Stimulated activated CD4-positive, alpha-beta T cell treated with anti-CD3 and anti-CD28 coated beads, Interleukin-15, amount 100 ng/mL, for 1 hour (primary cell): ENCODE measurements around the gene GYPC.
"Not testable (repeated sequence)": the region's sequence is repeated elsewhere in the genome, so short reads cannot be mapped to it uniquely, and the experiment has no call there.

Experiments used
- DNase-seq, 2 donors: peaks; one replicate each; pipeline ENCODE4 v3.0.0-alpha.2; 2020; ENCODE audit warnings: low read depth in 1 of 2, low spot score in 1 of 2

Gene GYPC

GRCh38 chr2:126668254-126668653 is 12.3 kb downstream of the GYPC start:
- no peak for DNase-seq

DNA sequence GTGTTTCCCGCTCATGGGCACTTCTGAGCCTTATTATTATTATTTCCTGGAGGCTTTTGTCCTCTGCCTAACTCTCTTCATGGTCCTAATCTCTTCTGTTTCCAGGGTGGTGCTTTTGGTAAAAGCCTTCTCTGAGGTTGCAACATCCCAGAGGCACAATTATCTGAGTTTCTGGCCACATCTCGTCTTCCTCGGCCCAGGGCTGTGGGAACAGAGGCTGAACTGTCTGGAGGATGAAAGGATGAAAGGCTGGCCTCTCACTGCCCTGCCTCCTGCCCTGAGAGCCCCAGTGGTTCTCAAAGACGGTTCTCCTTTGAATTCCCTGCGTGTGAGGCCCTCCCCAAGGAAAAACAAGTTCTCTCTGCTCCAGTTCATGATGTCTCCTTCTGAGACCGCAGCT is 13.8 kb downstream of the GYPC start:
- no peak for DNase-seq

- DNase-seq: no peak
These were observed 15.5 kb downstream of the GYPC start for GRCh38 chr2:126671488-126671887.

GRCh38 chr2:126672980-126673605 is 17.1 kb downstream of the GYPC start:
- DNase-seq: no peak

GRCh38 chr2:126674075-126674744 is 18.3 kb downstream of the GYPC start:
- DNase-seq: no peak

DNA sequence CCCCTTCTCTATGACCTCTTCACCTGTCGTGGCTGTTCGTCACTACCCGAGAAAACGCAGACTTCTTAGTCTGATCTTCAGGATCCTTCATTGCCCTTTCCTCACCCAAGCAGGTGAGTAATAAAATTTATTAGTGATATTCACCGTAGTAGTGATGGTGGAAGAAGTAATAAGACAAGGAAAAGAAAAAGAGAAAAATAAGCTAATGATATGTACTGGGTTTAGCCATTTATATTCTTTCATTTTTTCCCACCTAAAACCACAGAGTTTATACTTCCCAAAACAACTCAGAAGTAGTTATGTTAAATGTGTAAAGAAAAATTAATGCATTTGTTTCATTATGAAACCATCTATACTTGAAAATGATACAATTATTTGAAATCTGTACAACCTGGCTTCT is 19.7 kb downstream of the GYPC start:
- DNase-seq: no peak

DNA sequence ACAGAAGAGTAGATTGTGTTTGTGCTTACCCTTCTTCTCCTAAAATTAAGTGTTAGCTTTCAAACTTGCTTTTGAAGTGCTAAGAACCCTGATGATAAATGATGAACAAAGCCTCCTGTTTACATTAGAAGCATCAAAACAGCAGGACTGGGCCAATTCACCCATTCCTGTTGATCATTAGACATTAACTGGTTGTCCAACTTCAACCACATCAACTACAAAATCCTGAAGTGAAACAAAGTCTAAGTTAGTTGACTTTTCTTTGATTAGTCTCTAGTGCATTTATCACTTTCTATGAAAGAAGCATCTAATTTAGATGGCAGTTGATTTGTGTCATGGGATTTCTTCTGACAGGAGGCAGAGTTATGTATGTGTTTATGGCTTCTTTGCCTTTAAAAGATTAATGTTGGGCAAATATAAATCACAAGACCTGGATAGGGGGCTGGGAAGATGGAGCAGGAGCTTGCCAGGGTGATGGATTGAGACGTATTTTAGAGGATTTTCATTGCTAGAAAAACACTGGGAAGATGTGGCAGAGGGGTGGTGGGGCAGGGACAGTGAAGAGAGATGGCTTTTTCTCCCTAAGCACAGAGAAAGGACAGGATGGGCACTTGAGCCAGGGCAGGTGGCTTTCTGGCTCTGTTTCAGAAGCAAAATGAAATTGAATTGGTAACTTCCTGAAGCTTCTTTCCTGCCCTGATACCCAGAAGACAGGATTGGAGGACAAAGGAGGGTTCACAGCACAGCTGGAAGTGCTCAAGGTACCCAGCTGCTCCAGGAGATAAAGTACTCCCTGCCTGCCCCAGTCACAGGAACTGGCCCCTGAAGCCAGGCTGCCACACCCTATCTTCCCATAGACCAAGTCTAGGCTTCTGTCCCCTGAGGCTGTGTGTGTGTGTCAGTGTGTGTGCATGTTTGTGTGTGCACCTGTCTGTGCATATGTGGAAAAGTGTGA is 20.5 kb downstream of the GYPC start:
- no peak for DNase-seq

DNA sequence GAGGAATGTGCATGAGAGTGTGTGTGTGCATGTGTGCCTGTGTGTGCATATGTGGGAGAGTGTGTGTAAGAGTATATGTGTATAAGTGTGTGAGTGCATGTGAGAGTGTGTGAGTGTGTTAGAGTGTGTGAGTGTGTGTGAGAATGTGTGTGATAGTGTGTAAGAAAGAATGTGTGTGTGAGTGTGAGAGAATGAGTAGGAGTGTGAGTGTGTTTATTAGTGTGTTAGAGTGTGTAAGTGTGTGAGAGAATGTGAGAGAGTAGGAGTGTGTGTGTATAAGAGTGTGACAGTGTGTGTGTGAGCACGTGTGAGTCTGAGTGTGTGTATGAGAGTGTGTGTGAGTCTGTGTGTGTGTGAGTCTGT is 21.2 kb downstream of the GYPC start:
- DNase-seq: no peak

- no peak for DNase-seq
These were observed 22.5 kb downstream of the GYPC start for GRCh38 chr2:126678269-126679065.

- no peak for DNase-seq
These were observed 23.2 kb downstream of the GYPC start for GRCh38 chr2:126679094-126679713.

DNA sequence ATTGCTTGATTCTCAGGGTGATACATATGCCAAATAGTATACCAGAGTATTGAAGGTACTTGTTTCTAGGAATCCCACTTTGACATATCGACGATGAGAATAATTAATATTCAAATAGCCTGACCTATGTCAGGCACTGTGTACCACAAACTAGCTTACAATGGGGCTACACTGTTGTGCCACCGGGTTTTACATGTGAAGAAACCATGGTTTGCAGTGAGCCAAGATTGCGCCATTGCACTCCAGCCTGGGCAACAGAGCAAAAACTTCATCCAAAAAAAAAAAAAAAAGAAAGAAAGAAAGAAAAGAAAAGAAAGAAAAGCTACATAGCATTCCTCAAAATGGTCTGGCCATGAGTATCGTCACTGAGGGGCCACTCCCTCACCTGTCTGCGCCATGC is 25.5 kb downstream of the GYPC start:
- DNase-seq: no peak

- no peak for DNase-seq
These were observed 29.7 kb downstream of the GYPC start for GRCh38 chr2:126685629-126686028.

GRCh38 chr2:126686286-126686685 is 30.3 kb downstream of the GYPC start:
- DNase-seq: no peak

- no peak for DNase-seq
These were observed 31.0 kb downstream of the GYPC start for GRCh38 chr2:126686841-126687485.

DNA sequence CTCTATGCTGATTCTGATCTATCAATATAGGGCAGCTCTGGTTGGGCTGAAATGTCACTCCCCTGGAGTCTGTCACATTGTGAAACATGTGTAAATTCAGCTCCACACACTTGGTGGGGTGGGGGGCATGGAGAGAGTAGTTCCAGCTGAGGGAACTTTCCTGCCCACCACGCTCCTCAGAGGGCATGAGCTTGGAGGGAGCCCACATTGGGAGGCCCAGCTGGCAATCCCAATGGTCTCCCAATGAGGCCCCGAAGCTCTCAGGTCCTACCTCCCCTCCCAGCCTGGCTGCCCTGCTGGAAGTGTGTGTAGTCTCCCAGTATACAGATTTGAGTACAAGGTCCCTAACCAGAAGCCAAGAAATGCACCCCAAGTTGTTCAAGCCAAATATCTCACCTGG is 31.5 kb downstream of the GYPC start:
- no peak for DNase-seq

GRCh38 chr2:126688594-126688993 is 32.6 kb downstream of the GYPC start:
- not testable (repeated sequence) for DNase-seq

DNA sequence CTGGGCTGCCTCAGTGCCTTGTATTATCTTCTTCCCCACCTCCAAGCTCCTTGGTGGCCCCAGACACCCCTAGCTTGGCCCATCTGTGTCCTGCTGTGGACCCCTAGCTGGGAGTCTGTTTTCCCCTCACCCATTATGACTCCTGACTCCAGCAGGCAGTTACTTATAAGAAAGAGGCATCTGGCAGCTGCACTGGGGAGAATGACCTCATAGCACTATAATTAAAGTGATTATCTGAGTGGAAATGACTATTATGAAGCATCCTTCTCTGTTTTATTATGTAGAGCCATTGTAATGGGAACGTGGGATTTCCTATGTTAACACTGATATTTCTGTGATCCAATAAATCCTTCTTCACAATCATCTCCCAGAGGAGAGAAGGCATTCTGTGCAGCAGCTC is 36.3 kb downstream of the GYPC start:
- not testable (repeated sequence) for DNase-seq

DNA sequence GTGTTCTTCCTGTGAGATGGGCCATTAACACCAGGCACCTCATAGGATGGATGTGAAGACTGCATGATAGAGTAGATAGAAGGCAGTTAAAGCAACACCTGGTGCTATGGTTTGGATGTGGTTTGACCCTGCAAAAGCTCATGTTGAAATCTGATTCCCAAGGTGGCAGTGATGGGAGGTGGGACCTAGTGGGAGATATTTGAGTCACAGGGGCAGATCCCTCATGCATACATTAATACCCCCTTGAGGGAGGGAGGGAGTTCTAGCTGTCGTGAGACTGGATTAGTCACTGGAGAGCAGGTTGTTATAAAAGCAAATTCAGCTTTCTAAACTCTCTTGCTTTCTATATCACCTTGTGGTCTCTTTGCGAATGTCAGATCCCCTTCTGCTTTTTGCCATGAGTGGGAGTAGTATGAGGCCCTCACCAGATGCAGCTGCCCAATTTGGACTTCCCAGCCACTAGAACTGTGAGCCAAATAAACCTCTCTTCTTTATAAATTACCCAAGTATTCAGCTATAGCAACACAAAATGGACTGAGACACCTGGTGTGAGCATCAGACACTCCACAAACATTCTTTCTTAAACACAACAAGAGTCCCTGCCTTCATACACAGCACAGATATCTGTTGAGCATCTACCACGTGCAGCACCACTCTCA is 37.1 kb downstream of the GYPC start:
- DNase-seq: not testable (repeated sequence)

GRCh38 chr2:126696644-126697520 is 40.9 kb downstream of the GYPC start:
- no peak for DNase-seq
